Vagina (tissue), 2 donors: ENCODE data around the gene CBLL1.

Source experiments
- CTCF ChIP-seq, 3 experiments: fragments of 450-650 bp in 2 of 3; fragments of 200-600 bp in 1 of 3; sonication (generic) in 1 of 3; IDR thresholded peaks; one replicate each; pipeline ENCODE4 v1.5.1; 2017 to 2019; ENCODE audit warnings: antibody characterized with exemption in 3 of 3, mild to moderate bottlenecking in 2 of 3, moderate library complexity in 2 of 3
- POLR2AphosphoS5 ChIP-seq, 2 donors: sonication (generic); formaldehyde crosslinking; IDR thresholded peaks; one replicate each; pipeline ENCODE4 v1.9.0; 2017; ENCODE audit warnings: antibody characterized with exemption in 2 of 2, mild to moderate bottlenecking in 2 of 2, low read depth in 1 of 2; ENCODE audit not compliant: insufficient read depth in 1 of 2

GRCh38 chr7:107726356-107727130 lies 17.4 kb upstream of the CBLL1 start:
- TF ChIP-seq CTCF (IDR thresholded peaks at IDR 0.05) (no peak), POLR2AphosphoS5 (IDR thresholded peaks at IDR 0.05; ENCODE audit: insufficient read depth in 1 of 2, low read depth in 1 of 2) (no peak)
